NCI-H1417 (cell line): Measurements from ENCODE around the gene NMT1.

Experiments used
- DNase-seq, 3 experiments: peaks; one replicate each; lab custom pipeline; 2025; lab: John Stamatoyannopoulos, UW

NMT1 gene

DNA sequence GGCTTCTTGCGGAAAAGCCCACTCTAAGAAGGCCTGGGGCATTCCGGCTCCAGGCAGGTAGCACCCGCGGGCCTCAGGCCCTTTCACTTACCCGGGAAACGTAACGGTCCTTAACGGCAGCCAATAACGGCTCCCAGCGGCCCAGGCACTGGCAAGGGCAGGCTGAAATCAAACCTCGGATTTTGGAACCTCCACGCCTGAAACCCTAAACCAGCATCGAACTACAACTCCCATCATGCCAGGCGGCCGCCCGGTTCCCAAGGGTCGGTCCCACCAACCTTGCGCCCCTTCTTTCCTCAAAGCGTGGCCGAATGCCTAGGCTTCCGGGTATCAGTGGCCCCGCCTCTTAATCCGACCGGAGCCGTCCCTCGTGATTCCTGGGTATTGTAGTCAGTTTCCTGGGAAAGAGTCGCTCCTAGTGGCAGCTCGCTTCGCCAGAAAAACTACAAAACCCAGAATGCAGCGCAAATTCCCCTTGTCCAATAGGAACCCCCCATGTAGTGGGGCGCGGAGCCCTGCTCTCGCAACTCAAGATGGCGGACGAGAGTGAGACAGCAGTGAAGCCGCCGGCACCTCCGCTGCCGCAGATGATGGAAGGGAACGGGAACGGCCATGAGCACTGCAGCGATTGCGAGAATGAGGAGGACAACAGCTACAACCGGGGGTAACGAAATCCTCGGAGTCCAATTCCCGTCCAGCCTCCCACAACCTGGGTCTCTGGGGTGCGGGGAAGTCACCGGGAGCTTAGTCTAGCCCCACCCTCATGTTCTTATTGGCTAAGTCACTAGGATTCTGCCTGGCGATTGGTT, at the start of gene NMT1:
Gene NMT1, plus strand, starts transcription at position 521 of the 809 bp plus-strand sequence. Its CDS starts 13 bp downstream, at position 534.
- peak; percentile 99 to 100 (median 99) for DNase-seq

DNA sequence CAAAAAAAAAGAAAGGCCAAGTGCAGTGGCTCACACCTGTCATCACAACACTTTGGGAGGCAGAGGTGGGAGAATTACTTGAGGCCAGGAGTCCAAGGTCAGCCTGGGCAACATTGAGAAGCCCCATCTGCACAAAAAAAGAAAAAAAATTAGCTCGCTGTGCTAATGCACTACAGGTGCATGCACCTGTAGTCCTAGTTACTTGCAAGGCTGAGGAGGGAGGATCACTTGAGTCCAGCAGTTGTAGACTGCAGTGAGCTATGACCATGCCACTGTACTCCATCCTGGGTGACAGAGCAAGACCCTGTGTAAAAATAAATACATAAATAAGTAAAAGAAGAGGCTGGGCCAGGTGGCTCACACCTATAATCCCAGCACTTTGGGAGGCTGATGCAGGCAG, 49.4 kb upstream of the NMT1 start:
- DNase-seq: no peak

DNA sequence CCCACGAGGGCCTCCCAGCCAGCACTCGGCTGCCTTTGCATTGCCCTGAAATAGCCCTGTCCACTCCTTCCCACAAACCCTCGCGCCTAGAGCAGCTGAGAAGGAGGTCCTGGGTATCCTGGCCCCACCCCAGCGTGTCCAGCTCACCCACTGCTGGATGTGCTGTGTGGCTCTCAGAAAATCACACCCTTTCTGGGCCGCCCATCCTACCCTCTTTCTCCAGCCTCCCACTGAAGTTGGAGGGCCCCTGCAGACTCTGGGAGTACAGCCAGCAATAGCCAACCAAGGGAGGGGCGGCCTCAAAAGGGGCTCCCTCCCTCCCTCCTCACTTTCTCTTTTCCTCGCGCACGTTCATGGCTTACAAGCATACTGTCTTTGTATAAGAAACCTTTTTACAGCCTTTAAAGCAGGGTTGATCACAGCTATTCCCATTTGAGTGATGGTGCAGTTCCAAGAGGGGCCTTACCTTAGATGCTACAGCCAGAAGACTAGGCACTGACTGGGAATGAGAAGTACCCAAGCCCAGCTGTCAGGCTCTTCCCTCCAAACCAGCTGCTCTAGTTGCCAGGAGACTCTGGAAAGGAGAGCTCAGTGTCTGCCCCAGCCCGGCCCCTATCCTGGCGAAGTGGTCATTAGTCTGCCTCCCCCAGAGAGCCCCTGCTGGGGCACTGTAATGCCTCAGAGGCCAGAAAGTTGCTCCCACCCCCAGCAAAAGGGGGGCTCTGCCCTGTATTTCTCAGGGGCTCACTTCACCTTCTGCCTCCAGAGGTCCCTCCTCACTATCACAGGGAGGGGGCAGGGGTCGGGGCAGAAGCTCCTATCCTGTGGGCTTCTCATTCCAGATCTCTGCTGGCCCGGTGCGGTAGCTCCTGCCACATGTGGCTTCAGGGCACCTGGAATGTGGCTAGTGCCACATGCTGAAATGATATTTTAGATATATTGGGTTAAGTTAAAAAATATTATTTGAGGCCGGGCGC, 47.8 kb upstream of the NMT1 start:
- peak; percentile 58 to 91 (median 78) for DNase-seq

GRCh38 chr17:45016237-45016636, 44.9 kb upstream of the NMT1 start:
- peak in 2 of 3 experiments; percentile 28 to 33 for DNase-seq

DNA sequence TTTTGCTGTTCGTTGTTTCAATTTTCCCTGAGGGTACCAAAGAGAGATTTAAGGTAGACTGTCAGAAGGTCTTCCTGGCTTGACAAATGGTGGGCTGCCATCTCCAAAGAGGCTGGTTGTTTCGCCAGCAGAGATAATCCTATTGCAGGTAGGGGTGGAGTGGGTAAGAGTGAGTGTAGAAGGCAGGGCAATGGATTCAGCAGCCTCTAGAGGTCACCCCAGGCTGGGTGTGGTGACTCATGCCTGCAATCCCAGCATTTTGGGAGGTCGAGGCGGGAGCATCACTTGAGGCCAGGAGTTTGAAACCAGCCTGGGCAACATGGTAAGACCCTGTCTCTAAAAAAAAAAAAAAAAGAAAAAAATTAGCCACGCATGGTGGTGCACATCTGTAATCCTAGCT, 44.3 kb upstream of the NMT1 start:
- DNase-seq: peak in 1 of 3 experiments; percentile 23

DNA sequence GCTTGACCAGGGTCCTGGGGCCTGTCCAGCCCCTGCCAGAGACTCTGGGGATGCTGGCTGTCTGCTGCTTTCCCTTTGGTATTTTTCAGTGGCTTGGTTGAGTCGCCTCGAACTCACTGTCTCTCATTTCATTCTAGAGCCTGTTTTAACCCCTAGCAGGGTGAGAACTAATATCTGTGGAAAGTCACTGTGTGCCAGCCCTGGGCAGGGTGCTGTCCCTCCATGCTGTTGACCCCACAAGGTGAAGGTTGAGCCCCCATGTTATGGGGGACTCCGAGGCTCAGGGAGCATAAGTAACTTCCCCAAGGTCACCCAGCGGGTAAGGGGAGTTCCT, 42.6 kb upstream of the NMT1 start:
- DNase-seq: no peak

DNA sequence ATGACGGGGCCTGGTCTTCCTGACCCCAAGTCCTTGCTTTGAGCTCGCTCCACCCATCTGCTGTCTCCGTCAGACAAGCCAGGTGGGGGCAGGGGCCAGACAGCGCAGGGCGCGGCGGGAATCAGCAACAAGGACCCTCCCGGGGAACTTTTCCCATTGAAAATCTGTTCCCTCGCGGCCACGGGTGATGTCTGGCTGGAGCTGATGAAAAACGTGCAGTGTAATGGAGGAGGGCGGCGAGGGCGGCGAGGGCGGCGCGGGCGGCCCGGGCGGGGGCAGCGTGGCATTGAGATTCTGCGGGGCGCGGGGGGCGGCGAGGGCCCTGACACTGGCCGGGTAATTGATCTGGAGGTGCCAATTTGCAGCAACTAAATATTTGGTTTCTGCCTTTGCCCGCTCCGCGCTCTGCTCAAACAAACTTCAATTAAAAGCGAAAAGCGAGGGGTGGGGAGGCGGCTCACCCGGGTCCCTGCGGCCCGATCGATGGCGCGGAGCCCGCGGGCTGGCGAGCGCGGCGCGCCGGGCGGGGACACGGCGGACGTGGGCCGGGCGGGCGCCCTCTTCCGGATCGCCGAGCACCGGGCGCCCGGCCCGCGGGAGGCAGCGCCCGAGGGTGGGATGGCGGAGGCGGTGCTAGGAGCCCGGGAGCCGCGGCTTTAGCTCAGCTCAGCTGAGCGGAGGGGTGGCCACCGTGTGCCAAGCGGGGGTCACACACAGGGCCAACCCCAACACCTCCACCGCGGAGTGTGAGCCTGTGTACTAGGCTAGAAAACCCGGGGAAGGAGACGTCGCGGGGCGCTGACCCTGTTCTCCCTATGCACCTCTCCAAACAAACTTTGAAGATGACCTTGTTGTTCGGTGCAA, 42.0 kb upstream of the NMT1 start:
- peak; percentile 56 to 78 (median 72) for DNase-seq

- peak in 1 of 3 experiments; percentile 39 for DNase-seq
These were observed 40.6 kb upstream of the NMT1 start for GRCh38 chr17:45020354-45021138.

DNA sequence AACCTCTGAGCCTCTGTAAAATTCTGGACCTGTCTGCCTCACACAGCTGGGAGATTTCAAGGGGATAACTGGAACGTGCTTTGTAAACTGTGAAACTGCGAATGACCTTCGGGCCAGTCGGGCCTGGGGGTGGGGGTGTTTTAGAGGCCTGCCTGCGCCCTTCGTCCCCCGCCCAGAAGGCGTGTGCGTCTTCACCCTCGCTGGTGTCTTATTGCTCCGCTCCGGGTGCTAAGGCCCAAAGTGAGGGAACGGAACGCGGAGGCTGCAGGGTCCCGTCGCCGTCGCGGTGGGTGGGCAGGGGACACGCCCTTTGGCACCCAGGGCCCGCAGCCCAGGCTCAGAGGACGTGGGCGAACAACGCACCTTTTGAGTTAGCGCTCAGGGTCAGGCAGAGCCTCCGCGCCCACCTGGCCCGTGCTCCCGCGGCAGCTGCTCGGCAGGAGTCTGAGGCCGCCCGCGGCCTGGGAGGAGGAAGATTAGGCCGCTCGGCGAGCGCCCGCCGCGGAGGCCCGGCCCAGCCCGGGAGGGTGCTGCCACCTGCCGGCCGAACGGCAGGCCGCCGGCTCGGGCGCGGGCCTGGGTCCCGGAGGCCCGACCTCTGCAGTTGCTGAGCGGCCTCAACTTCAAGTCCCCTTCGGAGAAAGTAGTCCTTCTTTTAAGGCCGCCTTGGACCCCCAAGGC, 39.4 kb upstream of the NMT1 start:
- peak; percentile 48 to 63 (median 51) for DNase-seq

- DNase-seq: peak in 1 of 3 experiments; percentile 42
These were observed 38.8 kb upstream of the NMT1 start for GRCh38 chr17:45022288-45022648.

- DNase-seq: no peak
These were observed 38.3 kb upstream of the NMT1 start for GRCh38 chr17:45022655-45023339.

- no peak for DNase-seq
These were observed 32.0 kb upstream of the NMT1 start for GRCh38 chr17:45029096-45029495.

- DNase-seq: no peak
These were observed 31.2 kb upstream of the NMT1 start for GRCh38 chr17:45029758-45030423.

DNA sequence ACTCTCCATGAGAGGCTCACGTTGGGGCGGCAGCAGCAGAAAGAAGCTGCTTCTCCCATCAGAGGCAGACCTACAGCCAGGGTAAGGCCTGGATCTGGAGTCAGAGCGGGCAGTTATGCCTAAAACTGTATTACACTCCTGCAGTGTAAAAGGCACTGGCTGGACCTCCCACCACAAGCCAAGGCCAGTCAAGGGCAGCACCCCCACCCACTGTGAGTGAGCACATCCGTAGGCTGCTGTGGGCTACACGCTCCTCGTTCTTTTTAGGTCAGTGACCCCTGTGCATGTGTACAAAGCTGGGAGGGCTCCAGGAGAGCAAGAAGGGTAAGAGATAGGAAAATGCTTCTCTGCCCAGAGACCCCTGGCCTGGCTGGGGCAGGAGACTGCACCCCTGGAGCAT, 30.4 kb upstream of the NMT1 start:
- no peak for DNase-seq

DNA sequence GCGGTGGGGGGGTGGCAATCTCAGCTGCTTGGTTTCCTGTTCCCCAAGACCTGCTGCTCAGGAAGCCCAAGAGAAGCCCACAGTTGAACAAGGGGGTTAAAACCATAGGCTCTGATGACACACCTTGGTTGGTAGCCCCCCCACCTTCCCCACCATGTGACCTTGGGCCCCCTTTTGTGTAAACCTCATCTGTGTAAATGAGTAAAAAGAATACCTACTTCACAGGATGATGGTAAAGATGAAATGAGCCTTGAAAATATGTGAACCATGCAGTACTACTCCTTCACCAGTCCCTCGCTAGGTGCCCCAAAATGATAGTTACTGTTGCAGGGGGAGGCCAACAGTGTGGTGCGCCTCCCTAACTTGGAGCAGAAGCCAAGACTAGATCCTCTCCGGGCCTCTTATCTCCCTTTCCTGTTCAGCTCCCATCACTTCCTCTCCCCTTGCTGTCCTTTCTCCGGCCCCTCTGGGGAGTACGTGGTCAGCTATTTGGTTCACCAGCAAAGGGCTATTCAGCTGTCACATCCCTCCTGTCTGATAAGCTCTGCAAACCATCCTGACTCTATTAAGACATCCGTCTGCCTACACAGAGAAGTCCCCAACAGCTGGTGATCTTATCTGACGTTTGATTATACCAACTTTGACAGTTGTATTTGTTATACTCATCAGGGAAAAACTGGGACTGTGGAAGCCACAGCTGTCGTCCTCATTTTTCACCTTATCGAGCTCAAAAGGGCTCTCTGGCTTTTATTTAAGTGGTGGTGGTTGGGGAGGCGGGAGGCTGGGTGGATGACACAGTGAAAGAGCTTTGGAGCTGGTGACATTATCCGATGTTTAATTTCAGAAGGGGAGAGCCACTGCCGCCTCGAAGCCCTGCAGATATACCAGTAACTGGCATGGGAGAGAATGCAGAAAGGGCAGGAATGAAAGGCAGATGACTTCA, 29.6 kb upstream of the NMT1 start:
- DNase-seq: no peak

GRCh38 chr17:45032174-45032541, 29.0 kb upstream of the NMT1 start:
- no peak for DNase-seq

DNA sequence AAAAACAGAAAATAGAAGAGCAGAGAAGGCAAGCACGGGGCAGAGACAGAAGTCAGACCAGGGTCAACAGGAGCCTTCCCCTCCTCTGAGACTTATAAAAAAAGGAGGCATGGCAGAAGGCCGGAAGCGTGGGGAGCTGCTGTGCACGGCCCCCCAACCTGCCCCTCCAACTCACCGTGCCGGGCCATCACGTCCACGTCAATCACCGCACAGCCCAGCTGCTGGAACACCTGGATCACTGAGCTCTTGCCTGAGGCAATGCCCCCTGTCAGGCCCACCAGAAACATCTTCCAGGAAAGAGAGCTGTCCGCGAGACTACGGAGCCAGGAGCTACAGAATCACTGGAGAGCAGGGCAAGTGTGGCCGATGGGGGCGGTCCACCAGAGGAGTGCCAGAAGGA, 26.5 kb upstream of the NMT1 start:
- DNase-seq: no peak

- no peak for DNase-seq
These were observed 25.3 kb upstream of the NMT1 start for GRCh38 chr17:45035848-45036247.
